ENCODE measurements around the gene TEX13C.
"Not testable (repeated sequence)": the region's sequence is repeated elsewhere in the genome, so short reads cannot be mapped to it uniquely, and the experiment has no call there.

TEX13C gene

GRCh38 chrX:125319646-125320521, at the start of gene TEX13C:
TEX13C (plus strand) TSS chrX:125319871; CDS start chrX:125320120, 249 bp downstream.
- no peak for DNase-seq

- DNase-seq, result no peak
Observed at GRCh38 chrX:125287282-125287681, 32.4 kb upstream of the TEX13C start.

GRCh38 chrX:125288343-125288742, 31.3 kb upstream of the TEX13C start:
- no peak for DNase-seq

GRCh38 chrX:125289209-125289608, 30.5 kb upstream of the TEX13C start:
- no peak for DNase-seq

GRCh38 chrX:125289920-125290319, 29.8 kb upstream of the TEX13C start:
- DNase-seq, result no peak

- no peak for DNase-seq
Observed at GRCh38 chrX:125291124-125291523, 28.5 kb upstream of the TEX13C start.

- no peak for DNase-seq
Observed at GRCh38 chrX:125293850-125294780, 25.6 kb upstream of the TEX13C start.

- DNase-seq, result no peak
Observed at GRCh38 chrX:125295337-125295736, 24.3 kb upstream of the TEX13C start.

- DNase-seq, result no peak
Observed at GRCh38 chrX:125298871-125299270, 20.8 kb upstream of the TEX13C start.

- DNase-seq, result no peak
Observed at GRCh38 chrX:125306335-125306866, 13.3 kb upstream of the TEX13C start.

GRCh38 chrX:125308653-125309052, 11.0 kb upstream of the TEX13C start:
- DNase-seq, result no peak

GRCh38 chrX:125319166-125319565, 505 bp upstream of the TEX13C start:
- DNase-seq, result not testable (repeated sequence)

GRCh38 chrX:125322431-125322830, 2.8 kb downstream of the TEX13C start:
- DNase-seq, result no peak

GRCh38 chrX:125326599-125326998, 6.9 kb downstream of the TEX13C start:
- DNase-seq, result no peak

GRCh38 chrX:125327891-125328290, 8.2 kb downstream of the TEX13C start:
- DNase-seq, result no peak

- DNase-seq, result no peak
Observed at GRCh38 chrX:125333583-125333982, 13.9 kb downstream of the TEX13C start.

GRCh38 chrX:125340490-125340889, 20.8 kb downstream of the TEX13C start:
- DNase-seq, result no peak

GRCh38 chrX:125374169-125374568, 54.5 kb downstream of the TEX13C start:
- DNase-seq, result no peak
